GM21447 (cell line): Measurements from ENCODE around the gene DCBLD2.
"Not testable (repeated sequence)": the region's sequence is repeated elsewhere in the genome, so short reads cannot be mapped to it uniquely, and the experiment has no call there.

ENCODE experiments used
- ATAC-seq: cut with Tn5 transposase; IDR thresholded peaks from one replicate; pipeline ENCODE4 v1.9.1; 2021; ENCODE audit not compliant: unreplicated experiment

Gene DCBLD2

DNA sequence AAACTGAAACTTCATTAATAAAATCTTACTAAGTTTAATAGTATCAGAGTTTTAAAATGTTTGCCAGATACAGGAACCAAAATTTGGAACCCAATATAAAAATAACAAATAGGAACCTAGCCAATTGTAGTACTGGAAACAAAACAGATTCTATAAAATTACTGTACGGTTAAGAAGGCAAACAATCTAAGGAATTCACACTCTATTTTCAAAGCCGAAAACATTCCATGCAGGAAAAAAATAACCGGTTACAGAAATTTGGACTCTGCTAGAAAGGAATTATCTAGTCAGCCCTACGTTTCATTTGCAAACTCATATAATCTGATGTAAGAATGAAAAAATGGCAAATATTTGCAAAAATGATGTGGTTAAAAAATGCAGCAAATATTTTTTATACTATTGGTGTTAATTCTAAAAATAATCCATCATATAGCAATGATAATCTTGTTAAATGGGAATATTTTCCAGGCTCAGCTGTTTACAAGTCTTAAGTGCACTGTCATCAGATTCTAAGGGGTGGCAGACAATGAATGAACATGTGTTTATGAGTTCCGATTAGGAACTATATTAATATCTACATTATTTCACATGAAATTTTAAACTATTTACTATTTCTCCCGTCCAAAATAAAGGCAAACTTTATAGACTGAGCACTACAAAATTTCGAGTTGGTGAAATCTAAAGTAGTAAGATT lies 58.1 kb downstream of the DCBLD2 start:
- ATAC-seq = no peak

DNA sequence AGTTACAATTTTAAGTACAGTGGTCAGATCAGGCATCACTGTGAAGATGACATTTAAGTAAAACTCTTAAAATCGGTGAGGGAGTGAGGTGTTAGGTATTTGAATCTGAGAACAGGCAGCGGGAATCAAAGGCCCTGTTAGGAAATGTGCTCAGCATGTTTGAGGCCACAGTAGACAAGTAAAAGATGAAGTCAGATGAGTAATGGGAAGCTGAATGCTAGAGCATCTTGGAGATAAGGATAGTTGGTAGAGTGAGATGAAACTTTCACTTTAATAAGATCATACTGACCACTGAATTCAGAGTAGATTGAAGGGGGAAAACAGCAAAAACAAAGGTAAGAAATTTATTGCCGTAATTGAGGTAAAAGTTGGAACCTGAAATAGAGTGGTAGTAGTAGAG lies 61.6 kb downstream of the DCBLD2 start:
- ATAC-seq = no peak

DNA sequence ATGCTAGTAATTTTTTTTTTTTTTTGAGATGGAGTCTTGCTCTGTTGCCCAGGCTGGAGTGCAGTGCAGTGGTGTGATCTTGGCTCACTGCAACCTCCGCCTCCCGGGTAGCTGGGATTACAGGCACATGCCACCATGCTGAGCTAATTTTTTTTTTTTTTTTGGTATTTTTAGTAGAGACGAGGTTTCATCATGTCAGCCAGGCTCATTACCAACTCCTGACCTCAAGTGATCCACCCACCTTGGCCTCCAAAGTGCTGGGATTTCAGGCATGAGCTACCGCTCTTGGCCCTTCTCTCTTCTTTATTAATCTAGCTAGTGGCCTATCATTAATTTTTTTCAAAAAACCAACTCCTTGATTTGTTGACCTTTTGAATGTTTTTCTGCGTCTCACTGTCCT lies 70.4 kb downstream of the DCBLD2 start:
- not testable (repeated sequence) for ATAC-seq

DNA sequence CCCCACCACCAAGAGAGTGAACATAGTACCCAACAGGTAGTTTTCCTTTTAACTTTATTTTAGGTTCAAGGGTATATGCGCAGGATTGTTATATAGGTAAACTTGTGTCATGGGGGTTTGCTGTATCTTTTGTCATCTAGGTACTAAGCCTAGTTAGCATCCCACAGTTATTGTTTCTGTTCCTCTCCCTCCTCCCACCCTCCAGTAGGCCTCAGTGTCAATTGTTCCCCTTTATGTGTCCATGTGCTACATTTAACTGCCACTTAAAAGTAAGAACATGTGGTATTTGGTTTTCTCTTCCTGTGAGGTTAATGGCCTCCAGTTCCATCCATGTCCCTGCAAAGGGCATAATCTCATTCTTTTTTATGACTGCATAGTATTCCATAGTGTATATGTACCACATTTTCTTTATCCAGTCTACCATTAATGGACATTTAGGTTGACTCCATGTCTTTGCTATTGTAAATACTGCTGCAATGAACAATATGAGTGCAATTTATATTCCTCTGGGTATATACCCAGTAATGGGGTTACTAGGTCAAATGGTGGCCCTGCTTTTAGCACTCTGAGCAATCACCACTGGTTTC lies 72.2 kb downstream of the DCBLD2 start:
- no peak for ATAC-seq

DNA sequence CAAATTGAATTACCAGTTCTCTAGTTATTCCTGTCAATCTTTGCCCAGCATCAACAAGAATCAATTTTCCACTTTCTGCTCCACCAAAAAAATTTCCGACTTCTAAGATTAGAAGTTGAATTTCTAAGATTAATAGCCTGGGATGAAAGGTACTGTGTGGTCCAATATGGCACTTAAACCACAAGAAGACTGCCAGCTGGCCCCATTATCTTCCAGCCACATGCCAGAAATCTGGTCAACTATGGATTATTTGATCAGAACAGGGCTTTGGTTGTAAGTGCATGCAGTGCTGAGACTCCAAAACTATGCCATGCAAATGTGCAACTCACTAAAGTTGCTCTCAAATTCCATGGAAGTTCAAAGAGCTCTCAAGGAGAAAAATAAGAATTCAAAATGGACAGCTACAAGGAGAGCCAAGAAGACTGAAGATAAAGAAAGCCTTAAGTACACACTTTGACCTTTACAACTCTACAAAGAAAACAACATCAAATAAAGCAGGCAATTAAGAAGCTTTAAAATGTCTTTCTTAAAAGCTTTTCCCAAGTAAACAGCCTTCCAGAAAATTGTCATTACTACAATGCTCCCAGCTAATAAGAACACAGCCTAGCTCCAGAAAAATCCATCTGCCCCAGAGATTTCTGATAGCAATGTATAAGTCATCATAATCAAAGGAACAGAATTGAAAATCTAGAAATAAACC lies 74.1 kb downstream of the DCBLD2 start:
- ATAC-seq = no peak

DNA sequence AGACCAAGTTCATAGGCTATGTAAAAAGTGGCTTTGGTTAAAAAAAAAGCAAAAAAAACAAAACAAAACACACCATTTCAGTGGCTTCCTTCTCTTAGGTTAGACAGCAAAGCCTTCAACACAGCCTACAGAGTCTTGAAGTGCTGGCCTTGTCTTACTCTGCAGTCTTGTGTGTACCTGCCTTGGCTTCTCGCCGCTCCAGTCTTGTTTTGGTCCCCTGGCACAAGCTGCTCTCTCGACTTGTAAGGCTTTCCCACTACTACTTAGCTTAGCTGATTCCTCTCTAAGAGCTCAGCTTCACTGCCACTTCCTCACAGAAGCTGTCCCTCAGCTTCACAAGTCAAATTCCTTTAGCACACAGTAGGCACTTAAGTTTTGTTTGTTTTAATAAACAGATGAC lies 75.4 kb downstream of the DCBLD2 start:
- ATAC-seq = no peak

DNA sequence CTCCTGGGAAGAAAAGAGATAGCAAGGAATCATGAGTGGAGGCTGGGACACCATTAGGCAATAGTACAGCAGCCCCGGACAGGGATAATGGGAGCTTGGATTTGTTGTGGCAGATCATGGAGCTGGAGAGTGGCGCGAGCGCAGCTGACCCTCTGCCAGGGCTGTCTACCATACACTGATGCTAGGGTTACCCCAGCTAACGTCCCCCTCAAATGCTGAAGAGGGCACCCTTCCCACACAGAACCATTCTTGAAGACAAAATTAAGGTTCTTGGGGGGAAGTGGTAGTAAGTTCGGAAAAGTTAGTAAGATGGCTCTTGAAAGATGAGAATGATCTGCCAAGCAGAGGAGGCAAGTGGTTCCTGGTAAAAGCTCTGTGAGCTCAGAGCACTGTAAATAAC lies 77.2 kb downstream of the DCBLD2 start:
- no peak for ATAC-seq

DNA sequence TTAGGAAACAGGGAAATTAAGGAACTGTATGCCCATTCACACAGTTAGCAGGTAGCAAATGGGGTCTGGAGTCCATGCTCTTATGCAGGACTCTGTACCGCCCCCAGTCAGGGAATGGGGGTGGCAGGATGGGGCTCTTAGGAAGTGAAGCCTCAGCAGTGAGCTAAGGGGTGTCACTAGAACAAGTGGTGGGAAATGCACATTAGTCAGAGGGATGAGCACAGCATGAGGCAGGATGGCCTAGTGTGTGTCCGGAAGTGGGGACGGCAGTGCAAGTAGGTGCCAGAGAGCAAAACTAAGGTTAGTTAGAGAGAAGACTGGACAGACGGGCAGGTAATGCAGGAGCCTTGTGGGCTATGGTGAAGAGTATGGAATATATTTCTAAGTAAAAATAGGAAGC lies 77.7 kb downstream of the DCBLD2 start:
- no peak for ATAC-seq

DNA sequence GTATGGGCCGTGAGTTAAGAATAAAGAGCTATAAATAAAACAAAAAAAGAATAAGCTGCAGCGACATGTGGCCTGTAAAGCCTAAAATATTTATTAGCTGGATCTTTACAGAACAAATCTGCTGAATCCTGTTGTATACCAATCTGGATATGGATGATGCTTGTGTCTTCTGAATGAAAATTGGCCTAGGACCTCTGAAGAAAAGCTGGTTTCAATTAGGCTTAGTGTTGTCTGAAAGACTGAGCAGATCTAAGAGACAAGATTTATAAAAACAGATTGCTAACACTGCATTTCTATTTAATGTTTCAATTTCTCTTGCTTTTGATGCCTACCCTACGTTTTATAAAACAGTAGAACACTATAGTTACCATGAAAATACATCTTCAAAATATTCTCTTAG lies 80.4 kb downstream of the DCBLD2 start:
- ATAC-seq = no peak

DNA sequence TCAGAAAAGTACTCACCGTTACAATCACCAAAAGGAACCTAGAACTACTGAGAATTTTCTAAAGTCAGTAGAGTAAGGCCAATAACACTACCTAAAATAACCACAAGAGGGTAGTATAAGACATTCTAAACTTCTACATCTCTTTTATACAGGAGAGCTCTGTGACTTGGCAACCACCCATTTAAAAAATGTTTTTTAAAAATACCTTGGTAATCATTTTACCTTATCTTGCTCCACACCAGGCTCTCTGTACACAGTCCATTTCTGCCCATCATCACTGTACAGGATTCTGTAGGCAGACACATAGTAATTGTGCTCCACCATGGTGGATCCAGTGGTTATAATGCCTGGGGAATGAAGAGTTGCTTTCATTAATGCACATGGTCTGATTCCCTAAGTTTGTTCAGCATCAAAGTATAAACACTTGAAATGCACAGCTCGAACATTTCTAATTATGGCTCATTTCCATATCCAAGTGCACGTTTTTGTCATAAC lies 83.9 kb downstream of the DCBLD2 start:
- ATAC-seq = peak; percentile 74

DNA sequence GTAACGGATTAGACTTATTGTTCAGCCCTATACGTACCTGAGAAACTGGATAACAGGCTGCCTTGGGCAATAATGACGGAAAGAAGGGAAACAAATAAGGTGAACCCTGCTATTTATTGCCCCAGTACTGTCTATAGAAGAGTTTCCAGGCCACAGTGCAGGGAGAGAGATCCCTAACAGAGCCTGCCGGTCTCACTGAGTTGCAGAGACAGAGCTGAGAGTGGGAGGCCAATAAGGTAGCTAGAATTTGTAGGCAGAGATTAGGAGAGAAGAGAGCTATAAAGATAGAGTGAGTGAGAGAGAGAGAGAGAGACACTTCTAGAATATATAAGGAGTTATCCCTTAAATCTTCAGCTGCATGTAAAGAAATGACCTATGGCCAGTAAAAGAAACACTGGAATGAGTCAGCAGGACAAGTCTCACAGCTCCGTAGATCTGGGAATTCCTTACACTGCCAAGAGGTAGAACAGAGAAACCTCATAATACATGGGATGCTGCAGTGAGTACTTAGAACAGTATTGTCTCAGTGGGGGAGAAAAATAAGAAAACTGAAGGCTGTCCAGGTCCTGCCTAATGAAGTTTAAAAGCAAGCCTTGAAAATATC lies 86.6 kb downstream of the DCBLD2 start:
- no peak for ATAC-seq

DNA sequence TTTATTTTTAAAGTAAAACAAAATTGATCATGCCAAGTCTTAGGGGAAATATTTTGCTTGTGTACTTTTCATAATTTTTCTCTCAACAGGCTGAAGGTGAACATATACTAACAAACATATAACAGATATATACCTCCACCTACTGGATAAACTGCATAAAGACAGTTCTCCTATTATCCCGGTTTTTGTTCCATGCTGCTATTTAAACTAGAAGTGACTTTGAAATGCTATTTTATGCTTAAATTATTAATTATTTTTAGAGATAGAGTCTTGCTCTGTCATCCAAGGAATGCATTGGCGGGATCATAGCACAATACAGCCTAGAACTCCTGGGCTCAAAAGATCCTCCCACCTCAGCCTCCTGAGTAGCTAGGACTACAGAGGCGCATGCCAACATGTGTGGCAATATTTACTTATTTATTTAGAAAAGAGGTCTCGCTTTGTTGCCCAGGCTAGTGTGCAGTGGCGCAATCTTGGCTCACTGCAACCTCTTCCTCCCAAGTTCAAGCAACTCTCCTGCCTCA lies 88.6 kb downstream of the DCBLD2 start:
- peak; percentile 56 for ATAC-seq

DNA sequence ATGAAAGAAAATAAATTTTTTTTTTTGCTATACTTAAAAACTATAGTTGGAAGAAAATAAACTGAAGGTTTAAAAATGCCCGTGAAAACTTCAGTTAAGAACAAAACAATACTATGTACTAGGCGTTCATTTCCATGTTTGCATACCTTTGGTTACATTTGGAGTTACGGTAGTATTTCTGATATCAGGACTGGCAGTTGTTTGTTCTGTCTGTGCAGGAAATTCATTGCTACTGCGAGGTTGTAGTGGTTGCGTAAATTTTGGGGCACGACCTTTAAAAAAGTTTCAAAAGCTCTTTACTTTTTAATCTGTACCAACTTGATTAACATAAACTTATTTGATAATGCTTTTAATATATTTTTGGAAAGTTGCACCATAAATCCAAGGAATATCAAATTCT lies 90.4 kb downstream of the DCBLD2 start:
- no peak for ATAC-seq

DNA sequence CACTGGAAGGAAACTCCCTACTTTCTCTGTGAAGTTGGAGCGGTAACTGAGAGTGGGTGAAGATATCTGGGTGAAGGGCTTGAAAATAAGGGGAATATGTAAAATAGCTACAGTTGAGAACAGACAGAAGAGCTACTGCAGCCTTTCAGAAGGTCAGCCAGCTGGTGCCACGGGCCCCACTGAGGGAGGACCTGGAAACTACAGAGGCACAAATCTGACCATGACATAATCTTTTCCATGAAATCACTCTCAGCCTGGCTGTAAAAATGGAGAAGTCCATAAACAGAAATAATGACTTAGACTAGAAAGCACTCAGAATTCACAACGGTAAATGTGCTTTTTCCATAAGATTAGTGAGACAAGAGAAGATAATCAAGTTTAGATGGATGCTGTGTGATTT lies 91.9 kb downstream of the DCBLD2 start:
- ATAC-seq = no peak

DNA sequence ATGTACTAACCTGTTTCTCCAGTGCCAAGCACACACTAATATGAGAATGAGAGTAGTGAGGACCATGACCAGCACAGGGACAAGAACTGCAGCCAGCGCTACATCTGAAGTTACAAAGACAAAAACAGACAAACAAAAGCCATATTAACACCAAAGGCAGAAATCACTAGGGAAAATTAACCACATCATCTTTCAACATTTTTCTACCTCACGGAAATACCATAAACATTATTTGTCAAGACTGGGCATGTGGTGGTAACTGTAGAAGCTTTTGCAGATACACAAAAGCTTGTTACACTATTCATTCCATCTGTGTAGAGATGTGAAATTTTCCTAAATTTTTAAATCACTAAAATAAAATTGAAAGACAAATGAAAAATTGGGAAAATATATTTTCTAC lies 93.4 kb downstream of the DCBLD2 start:
- ATAC-seq = no peak

DNA sequence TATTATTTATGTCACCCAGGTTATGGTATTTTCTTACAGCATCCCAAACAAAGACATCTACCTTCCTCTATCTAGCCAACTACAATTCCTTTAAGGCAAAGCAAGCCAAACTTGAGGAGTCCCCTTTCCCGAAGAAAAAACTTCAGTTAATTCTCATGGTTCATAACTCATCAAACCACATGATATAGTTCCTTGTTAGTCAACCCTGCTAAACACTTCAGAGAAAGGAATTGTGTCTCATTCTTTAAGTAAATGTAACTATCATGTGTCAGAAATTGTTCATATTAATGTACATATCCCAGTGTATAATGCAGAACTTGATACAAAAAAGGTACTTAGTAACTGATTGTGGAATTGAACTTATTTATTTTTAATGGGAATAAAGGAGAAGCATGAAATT lies 93.9 kb downstream of the DCBLD2 start:
- ATAC-seq = no peak

DNA sequence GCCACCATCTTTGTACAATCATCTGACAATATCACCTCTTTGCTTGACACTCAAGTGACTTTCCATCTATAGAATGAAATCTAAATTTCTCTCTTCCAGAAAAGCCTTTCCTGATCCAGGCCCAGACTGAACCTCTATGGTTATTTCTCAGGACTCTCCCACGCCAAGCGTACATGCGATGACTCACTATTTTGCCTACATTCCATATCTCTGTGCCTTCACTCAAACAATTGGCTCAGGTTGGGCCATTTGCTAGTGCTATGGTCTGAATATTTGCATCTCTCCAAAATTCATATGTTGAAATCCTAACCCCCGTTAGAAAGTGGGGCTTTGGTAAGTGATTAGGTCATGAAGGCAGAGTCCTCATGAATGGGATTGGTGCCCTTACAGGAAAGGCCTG lies 94.5 kb downstream of the DCBLD2 start:
- no peak for ATAC-seq

DNA sequence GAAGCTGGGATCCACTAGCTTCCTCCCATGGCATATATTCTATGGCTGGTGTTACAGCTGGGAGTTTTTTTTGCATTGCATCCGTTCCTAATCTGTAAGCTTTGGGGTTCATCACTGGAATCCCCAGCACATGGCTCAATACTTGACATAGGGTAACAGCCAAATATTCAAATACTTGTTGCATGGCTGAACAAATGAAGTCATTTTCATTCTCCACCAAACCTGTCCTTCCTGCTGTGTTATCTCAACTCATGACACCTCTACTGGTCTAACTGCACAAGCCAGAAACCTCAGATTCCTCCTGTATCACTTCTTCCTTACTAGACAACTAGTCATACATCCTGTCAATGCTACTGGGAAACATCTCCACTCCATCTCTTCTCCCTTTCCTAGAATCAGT lies 95.0 kb downstream of the DCBLD2 start:
- ATAC-seq = no peak

DNA sequence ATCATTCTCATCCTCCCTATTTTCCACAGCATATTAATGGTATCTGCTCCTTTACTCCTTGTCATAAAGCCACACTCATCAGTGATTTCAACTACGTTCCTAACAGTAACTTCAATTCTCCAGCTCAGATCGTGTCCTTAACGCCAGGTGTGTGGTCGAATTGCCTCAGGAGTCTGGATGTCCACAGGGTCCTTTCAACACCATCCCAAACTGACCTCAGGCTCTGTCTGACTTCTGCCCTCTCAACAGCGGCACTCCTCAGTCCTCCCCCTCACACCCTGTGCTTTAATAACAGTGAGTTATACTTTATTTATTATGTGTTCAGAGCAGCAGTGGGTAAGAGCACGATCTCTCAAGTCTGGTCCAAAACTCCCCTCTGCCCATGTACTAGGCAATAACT lies 95.9 kb downstream of the DCBLD2 start:
- no peak for ATAC-seq

DNA sequence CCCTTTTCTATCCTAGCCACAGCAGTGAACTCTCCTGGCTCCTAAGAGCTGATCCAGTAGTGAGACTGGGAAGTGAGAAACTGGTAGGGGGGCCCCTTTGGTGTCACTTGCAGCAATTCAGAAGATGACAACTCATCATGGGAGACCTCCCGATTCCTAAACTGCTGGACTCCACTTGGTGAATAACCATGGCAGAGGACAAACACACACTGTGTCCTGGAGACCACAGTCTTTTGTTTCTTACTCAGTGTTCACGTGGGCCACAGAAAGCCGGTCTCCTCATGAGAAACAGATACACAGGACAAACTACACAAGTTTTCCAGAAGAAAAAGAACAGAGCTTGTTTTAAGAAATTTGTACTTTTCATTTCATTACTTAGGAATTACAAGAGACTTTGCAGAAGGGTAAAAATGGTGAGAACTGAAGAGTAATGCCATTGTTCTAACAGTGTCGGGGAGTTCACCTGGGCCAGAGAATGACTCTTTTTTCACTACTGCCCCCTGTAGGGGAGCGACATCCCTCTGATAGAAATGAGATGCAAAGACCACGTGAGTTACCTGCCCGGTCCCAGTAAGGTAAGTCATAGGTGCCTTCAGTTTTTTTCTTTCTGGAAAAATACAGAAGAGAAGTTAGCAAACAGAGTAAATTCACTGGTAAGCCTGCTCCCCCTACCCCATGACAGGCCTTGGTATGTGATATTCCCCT lies 100.3 kb downstream of the DCBLD2 start:
- no peak for ATAC-seq

DNA sequence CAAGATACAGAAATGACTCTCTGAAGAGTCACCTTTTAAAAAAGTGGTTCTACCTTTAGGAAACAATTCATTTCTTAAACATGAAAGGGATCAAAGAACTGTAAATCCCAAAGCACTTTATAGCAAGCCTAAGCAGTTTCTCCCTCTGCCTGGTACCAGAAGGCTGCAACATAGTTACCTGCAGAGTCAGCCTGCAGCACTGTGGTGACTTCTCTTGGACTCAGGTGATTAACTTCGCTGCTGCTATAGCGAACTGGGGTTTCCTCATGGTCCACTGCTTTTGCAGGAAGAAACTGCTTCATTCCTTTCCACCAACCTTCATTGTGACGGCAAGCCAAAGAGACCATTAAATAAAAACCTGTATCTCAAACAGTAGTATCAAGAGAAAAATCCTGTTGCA lies 101.1 kb downstream of the DCBLD2 start:
- no peak for ATAC-seq
